ENCODE data around the gene MRPS23.

MRPS23 gene

GRCh38 chr17:57849874-57850754 is at the start of gene MRPS23:
TSS of gene MRPS23 (minus strand) at chr17:57850044. CDS start at chr17:57850010, 34 bp downstream.
- peak; percentile 95 for FAIRE-seq

- no peak for FAIRE-seq
These were observed 49.5 kb upstream of the MRPS23 start for GRCh38 chr17:57899391-57899790.

- no peak for FAIRE-seq
These were observed 48.9 kb upstream of the MRPS23 start for GRCh38 chr17:57898487-57899311.

- FAIRE-seq: no peak
These were observed 45.7 kb upstream of the MRPS23 start for GRCh38 chr17:57895382-57896060.

- FAIRE-seq: no peak
These were observed 45.0 kb upstream of the MRPS23 start for GRCh38 chr17:57894848-57895247.

- no peak for FAIRE-seq
These were observed 43.2 kb upstream of the MRPS23 start for GRCh38 chr17:57892820-57893595.

GRCh38 chr17:57892146-57892819 is 42.4 kb upstream of the MRPS23 start:
- peak; percentile 42 for FAIRE-seq

GRCh38 chr17:57890857-57891232 is 41.0 kb upstream of the MRPS23 start:
- no peak for FAIRE-seq

- FAIRE-seq: no peak
These were observed 40.3 kb upstream of the MRPS23 start for GRCh38 chr17:57889892-57890856.

- FAIRE-seq: no peak
These were observed 39.4 kb upstream of the MRPS23 start for GRCh38 chr17:57889252-57889651.

- FAIRE-seq: no peak
These were observed 38.7 kb upstream of the MRPS23 start for GRCh38 chr17:57888311-57889216.

- FAIRE-seq: no peak
These were observed 37.3 kb upstream of the MRPS23 start for GRCh38 chr17:57887161-57887560.

GRCh38 chr17:57886020-57886419 is 36.2 kb upstream of the MRPS23 start:
- FAIRE-seq: no peak

- no peak for FAIRE-seq
These were observed 35.5 kb upstream of the MRPS23 start for GRCh38 chr17:57885148-57885915.

- no peak for FAIRE-seq
These were observed 32.0 kb upstream of the MRPS23 start for GRCh38 chr17:57881783-57882351.

- FAIRE-seq: no peak
These were observed 31.3 kb upstream of the MRPS23 start for GRCh38 chr17:57881143-57881542.

- FAIRE-seq: no peak
These were observed 30.2 kb upstream of the MRPS23 start for GRCh38 chr17:57880086-57880456.

GRCh38 chr17:57879437-57880085 is 29.7 kb upstream of the MRPS23 start:
- no peak for FAIRE-seq

Measured in G401.6 (cell line).